Chondrocyte (in vitro differentiated cells): ENCODE measurements around the gene NTRK3. TPM values are rescaled to one million over a fixed set of nuclear protein-coding genes. Genes with fewer than 3 reads are reported as not detected.
A peak's percentile ranks its signal among the peaks of the same experiment; 100 is the strongest.

Source experiments
- DNase-seq: peaks from one replicate; pipeline ENCODE4 v3.0.0; 2021; ENCODE audit warnings: mixed read lengths, low spot score
- H3K27ac Mint-ChIP-seq: one replicate; pipeline ENCODE4 v1.8.0; 2021; ENCODE audit warnings: mild to moderate bottlenecking, moderate library complexity, mixed read lengths; ENCODE audit not compliant: unreplicated experiment
- H3K27me3 Mint-ChIP-seq: 2 replicates; pipeline ENCODE4 v1.8.0; 2021; ENCODE audit warnings: low read depth, mixed read lengths
- H3K36me3 Mint-ChIP-seq: 2 replicates; pipeline ENCODE4 v1.8.0; 2021; ENCODE audit warnings: low read depth, mixed read lengths
- H3K4me1 Mint-ChIP-seq: 2 replicates; pipeline ENCODE4 v1.8.0; 2021; ENCODE audit warnings: low read depth, mild to moderate bottlenecking, mixed read lengths
- H3K4me3 Mint-ChIP-seq: one replicate; pipeline ENCODE4 v1.8.0; 2021; ENCODE audit warnings: mild to moderate bottlenecking, moderate library complexity, mixed read lengths; ENCODE audit not compliant: unreplicated experiment
- H3K9me3 Mint-ChIP-seq: 2 replicates; pipeline ENCODE4 v1.8.0; 2021; ENCODE audit warnings: low read depth, mixed read lengths
- total RNA-seq: library from RNA; stranded (reverse); gene quantifications from 3 replicates; pipeline ENCODE4 v1.2.1, GENCODE V29; 2021
- TF ChIP-seq, protein P1 (sequence below): fragments of 200-600 bp; sonication (generic); IDR thresholded peaks from 2 replicates; pipeline ENCODE4 v1.5.0; 2021; ENCODE audit warnings: antibody characterized with exemption, mild to moderate bottlenecking, moderate library complexity

NTRK3 gene
- total RNA-seq, 1 donor from 2014 or later: not detected

DNA sequence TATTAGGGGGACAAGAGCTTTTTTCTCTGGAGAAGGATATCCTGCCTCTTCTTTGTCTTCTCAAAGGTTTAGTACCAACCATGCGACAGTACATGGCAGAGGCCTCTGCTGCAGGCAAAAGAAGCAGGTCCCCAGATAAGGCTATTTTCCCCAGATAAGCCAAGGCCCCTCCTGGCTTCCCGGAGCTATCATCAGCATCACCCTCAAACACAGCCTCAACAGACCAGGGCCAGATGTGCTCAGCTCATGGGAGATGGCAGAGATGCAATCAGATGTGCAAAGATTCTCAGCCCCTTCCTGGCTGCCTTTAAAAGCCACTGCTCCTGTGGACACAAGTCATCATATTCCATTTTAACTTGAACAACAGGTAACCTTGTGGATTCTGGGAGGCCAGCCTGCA lies 49.0 kb downstream of the NTRK3 start:
- Mint-ChIP-seq H3K27ac (no peak overlapping the region), H3K27me3 (peaks cover 2% of the 10 kb centered on the region), H3K4me1 (no peaks in the 10 kb centered on the region), H3K36me3 (no peaks in the 10 kb centered on the region), H3K4me3 (no peak overlapping the region), H3K9me3 (peaks cover 3% of the 10 kb centered on the region)
- peak; percentile 32 for DNase-seq
- TF ChIP-seq, protein P1, sequence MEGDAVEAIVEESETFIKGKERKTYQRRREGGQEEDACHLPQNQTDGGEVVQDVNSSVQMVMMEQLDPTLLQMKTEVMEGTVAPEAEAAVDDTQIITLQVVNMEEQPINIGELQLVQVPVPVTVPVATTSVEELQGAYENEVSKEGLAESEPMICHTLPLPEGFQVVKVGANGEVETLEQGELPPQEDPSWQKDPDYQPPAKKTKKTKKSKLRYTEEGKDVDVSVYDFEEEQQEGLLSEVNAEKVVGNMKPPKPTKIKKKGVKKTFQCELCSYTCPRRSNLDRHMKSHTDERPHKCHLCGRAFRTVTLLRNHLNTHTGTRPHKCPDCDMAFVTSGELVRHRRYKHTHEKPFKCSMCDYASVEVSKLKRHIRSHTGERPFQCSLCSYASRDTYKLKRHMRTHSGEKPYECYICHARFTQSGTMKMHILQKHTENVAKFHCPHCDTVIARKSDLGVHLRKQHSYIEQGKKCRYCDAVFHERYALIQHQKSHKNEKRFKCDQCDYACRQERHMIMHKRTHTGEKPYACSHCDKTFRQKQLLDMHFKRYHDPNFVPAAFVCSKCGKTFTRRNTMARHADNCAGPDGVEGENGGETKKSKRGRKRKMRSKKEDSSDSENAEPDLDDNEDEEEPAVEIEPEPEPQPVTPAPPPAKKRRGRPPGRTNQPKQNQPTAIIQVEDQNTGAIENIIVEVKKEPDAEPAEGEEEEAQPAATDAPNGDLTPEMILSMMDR: no peak

DNA sequence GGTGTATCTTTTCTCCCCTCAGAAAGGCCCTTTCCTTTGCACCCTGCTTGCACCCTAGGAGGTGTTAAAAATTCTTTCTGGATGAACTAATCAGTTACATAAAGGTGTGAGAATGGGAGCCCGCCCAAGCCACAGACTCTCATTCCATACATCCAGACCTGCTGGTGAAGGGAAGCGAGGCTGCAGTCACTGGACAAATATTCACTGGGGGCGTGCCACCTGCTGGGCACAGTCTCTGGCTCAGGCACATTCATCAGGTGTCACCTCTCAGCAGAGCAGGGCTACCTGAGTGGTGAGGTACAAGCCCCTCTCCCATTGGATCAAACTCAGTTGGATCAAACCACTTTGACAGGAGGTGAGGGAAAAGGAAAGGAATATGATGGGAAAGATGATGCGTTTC lies 52.0 kb downstream of the NTRK3 start:
- Mint-ChIP-seq H3K36me3 (no peaks in the 10 kb centered on the region), H3K27me3 (no peaks in the 10 kb centered on the region), H3K27ac (no peak overlapping the region)

DNA sequence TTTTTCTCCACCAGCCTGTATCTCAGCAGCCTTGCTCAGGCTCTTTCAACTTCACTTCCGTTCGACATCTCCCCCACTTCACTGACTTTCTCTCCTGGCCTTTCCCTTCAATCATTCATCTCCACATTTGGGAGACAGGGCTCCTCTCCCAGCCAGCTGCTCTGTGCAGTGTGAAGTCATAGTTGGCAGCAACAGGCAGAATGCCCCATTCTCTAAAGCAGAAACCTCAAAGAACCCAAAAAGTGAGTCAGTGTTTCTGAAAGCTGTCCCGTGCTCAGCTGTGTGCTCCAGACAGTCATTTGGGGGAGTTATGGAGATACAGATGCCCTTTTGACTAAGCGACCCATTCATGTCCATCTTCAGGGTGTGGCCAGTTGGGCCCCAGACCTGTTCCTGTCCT lies 54.3 kb downstream of the NTRK3 start:
- Mint-ChIP-seq H3K27me3 (no peaks in the 10 kb centered on the region), H3K27ac (no peak overlapping the region), H3K4me3 (no peak overlapping the region), H3K4me1 (no peaks in the 10 kb centered on the region), H3K36me3 (no peaks in the 10 kb centered on the region), H3K9me3 (peaks cover 3% of the 10 kb centered on the region)
- DNase-seq: no peak
- TF ChIP-seq, protein P1: no peak

More for the DNA sequence above, 52.0 kb downstream of the NTRK3 start:
- Mint-ChIP-seq H3K4me1 (no peaks in the 10 kb centered on the region), H3K4me3 (no peak overlapping the region), H3K9me3 (peaks cover 3% of the 10 kb centered on the region)
- TF ChIP-seq, protein P1: no peak
- DNase-seq: no peak

DNA sequence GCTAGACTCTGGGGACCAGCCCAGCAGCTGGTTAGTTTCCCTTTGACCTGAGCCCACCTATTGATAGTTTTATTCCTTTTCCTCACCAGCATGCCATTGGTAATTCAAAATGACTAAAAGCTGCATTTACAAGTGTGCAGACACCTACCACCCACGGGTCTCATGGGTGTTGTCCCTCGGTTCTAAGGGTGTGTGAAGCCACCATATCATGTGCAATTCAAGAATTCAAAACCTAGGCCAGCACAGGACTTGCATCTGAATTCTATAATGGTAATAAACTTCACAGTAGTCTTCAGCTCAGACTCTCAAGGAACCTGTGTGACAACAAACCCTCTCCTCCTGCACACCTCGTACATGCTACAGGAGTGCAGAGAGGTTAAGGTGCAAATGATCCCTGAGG lies 55.3 kb downstream of the NTRK3 start:
- peaks cover 6% of the 10 kb centered on the region for H3K9me3 Mint-ChIP-seq
- H3K4me1 Mint-ChIP-seq: no peaks in the 10 kb centered on the region
- no peak overlapping the region for H3K27ac Mint-ChIP-seq
- TF ChIP-seq, protein P1: no peak
- H3K27me3 Mint-ChIP-seq: no peaks in the 10 kb centered on the region
- no peaks in the 10 kb centered on the region for H3K36me3 Mint-ChIP-seq
- no peak overlapping the region for H3K4me3 Mint-ChIP-seq
- no peak for DNase-seq

DNA sequence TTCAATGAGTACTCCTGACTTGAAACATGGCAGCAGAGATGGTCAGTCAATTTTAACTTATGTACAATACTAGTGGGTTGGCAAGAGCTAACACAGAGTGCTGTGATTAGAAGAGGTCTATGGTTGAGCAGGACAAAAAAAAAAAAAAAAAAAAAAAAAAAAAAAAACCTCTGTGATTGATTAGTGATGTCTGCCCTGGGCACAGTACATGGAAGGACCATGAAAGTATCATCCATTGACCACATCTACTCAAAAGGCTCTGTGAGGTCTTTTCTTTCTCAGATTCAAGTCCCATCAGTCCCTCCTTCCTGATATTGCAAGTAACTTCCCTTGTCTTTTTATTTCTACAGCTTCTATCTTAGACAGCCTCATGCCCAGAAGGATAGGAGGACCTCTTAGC lies 59.6 kb downstream of the NTRK3 start:
- Mint-ChIP-seq H3K36me3 (no peaks in the 10 kb centered on the region), H3K4me1 (no peaks in the 10 kb centered on the region), H3K4me3 (no peak overlapping the region), H3K27me3 (no peaks in the 10 kb centered on the region), H3K27ac (no peak overlapping the region), H3K9me3 (peaks cover 8% of the 10 kb centered on the region)
- TF ChIP-seq, protein P1: no peak
- no peak for DNase-seq
